Neural cell (in vitro differentiated cells): ENCODE measurements around the gene KCNQ5. TPM values are rescaled to one million over a fixed set of nuclear protein-coding genes. Genes with fewer than 3 reads are reported as not detected.
"Not testable (repeated sequence)": the region's sequence is repeated elsewhere in the genome, so short reads cannot be mapped to it uniquely, and the experiment has no call there.

Source experiments
- H2AFZ ChIP-seq: fragments of 200-600, 300-800 bp; sonication (generic), shearing (Covaris generic); 2 replicates; pipeline ENCODE4 v1.6.0; 2014; ENCODE audit warnings: low read depth, mild to moderate bottlenecking, antibody characterized with exemption, low read length, moderate library complexity
- H3F3A ChIP-seq: fragments of 200-600 bp; shearing (Covaris generic); 2 replicates; pipeline ENCODE4 v1.6.1; 2016; ENCODE audit warnings: mild to moderate bottlenecking, moderate library complexity, mixed read lengths, antibody characterized with exemption, low read length; ENCODE audit not compliant: insufficient read depth, poor library complexity, severe bottlenecking
- H3K27ac ChIP-seq: fragments of 200-600, 300-800 bp; sonication (generic), shearing (Covaris generic); 2 replicates; pipeline ENCODE4 v1.5.1; 2014; ENCODE audit warnings: mild to moderate bottlenecking, low read length, moderate library complexity
- H3K27me3 ChIP-seq: fragments of 300-800, 200-600 bp; sonication (generic), shearing (Covaris generic); 2 replicates; pipeline ENCODE4 v1.6.0; 2014; ENCODE audit warnings: mild to moderate bottlenecking, low read depth, low read length, moderate library complexity; ENCODE audit not compliant: insufficient read depth
- H3K36me3 ChIP-seq: fragments of 300-800, 200-600 bp; sonication (generic), shearing (Covaris generic); 2 replicates; pipeline ENCODE4 v1.5.1; 2014; ENCODE audit warnings: mild to moderate bottlenecking, antibody characterized with exemption, low read length, moderate library complexity; ENCODE audit not compliant: insufficient read depth
- H3K4me2 ChIP-seq: fragments of 300-800, 200-600 bp; sonication (generic), shearing (Covaris generic); 2 replicates; pipeline ENCODE4 v1.6.0; 2014; ENCODE audit warnings: mild to moderate bottlenecking, low read length
- H3K4me3 ChIP-seq: fragments of 300-800, 200-600 bp; sonication (generic), shearing (Covaris generic); 2 replicates; pipeline ENCODE4 v1.5.1; 2014; ENCODE audit warnings: mild to moderate bottlenecking, low read length, moderate library complexity
- H3K79me2 ChIP-seq: fragments of 200-600 bp; shearing (Covaris generic); replicated peaks from 2 replicates; pipeline ENCODE4 v1.6.0; 2014; ENCODE audit warnings: mild to moderate bottlenecking, low read length, moderate library complexity; ENCODE audit not compliant: insufficient read depth
- H3K9ac ChIP-seq: fragments of 300-800, 200-600 bp; sonication (generic), shearing (Covaris generic); 2 replicates; pipeline ENCODE4 v1.6.1; 2016; ENCODE audit warnings: mild to moderate bottlenecking, low read length, mixed read lengths
- H3K9me2 ChIP-seq: fragments of 200-600 bp; shearing (Covaris generic); 2 replicates; pipeline ENCODE4 v1.6.1; 2016; ENCODE audit warnings: mild to moderate bottlenecking, low read length, mixed read lengths; ENCODE audit not compliant: insufficient read depth
- H3K9me3 ChIP-seq: fragments of 200-600, 300-800 bp; sonication (generic), shearing (Covaris generic); 2 replicates; pipeline ENCODE4 v1.6.1; 2016; ENCODE audit warnings: mild to moderate bottlenecking, mixed run types, low read length, moderate library complexity, mixed read lengths
- H4K20me1 ChIP-seq: fragments of 200-600 bp; shearing (Covaris generic); 2 replicates; pipeline ENCODE4 v1.6.1; 2016; ENCODE audit warnings: mild to moderate bottlenecking, mixed run types; ENCODE audit not compliant: insufficient read depth
- EP300 ChIP-seq: fragments of 450-650 bp; conservative IDR thresholded peaks from 2 replicates; pipeline ENCODE4 v1.6.1; 2014; ENCODE audit warnings: antibody characterized with exemption, mild to moderate bottlenecking, moderate library complexity; ENCODE audit not compliant: poor library complexity, severe bottlenecking
- EZH2 ChIP-seq: fragments of 200-600, 300-800 bp; shearing (Covaris generic), sonication (generic); IDR thresholded peaks from 2 replicates; pipeline ENCODE4 v1.6.1; 2014; ENCODE audit warnings: antibody characterized with exemption, low read length, borderline replicate concordance, mild to moderate bottlenecking; ENCODE audit not compliant: insufficient read depth, poor library complexity, severe bottlenecking
- MXI1 ChIP-seq: fragments of 450-650 bp; conservative IDR thresholded peaks from 2 replicates; pipeline ENCODE4 v1.6.1; 2014; ENCODE audit warnings: antibody characterized with exemption, mild to moderate bottlenecking; ENCODE audit not compliant: poor library complexity, severe bottlenecking
- POLR2AphosphoS5 ChIP-seq: IDR thresholded peaks from 2 replicates; pipeline ENCODE4 v1.6.1; 2012
- RAD21 ChIP-seq: fragments of 450-650 bp; conservative IDR thresholded peaks from 2 replicates; pipeline ENCODE4 v1.6.1; 2014; ENCODE audit warnings: antibody characterized with exemption, mild to moderate bottlenecking, moderate library complexity
- SMC3 ChIP-seq: fragments of 450-650 bp; conservative IDR thresholded peaks from 2 replicates; pipeline ENCODE4 v1.6.1; 2014; ENCODE audit warnings: antibody characterized with exemption, mild to moderate bottlenecking, moderate library complexity; ENCODE audit not compliant: poor library complexity
- TAF1 ChIP-seq: IDR thresholded peaks from 2 replicates; pipeline ENCODE4 v1.6.1; 2012; ENCODE audit warnings: low read depth
- polyA plus RNA-seq: library from polyadenylated mRNA; depleted of rRNA; stranded (reverse); fragments of >200 nt; gene quantifications from 2 replicates; pipeline ENCODE4 v1.2.3, GENCODE V29; 2014
- TF ChIP-seq, protein P1 (sequence below): IDR thresholded peaks from 2 replicates; pipeline ENCODE4 v1.6.1; 2012; ENCODE audit warnings: borderline replicate concordance
- TF ChIP-seq, protein P2 (sequence below): fragments of 450-650 bp; IDR thresholded peaks from 2 replicates; pipeline ENCODE4 v1.5.1; 2014; ENCODE audit warnings: antibody characterized with exemption, mild to moderate bottlenecking, moderate library complexity; ENCODE audit not compliant: poor library complexity, severe bottlenecking

Gene KCNQ5
- polyA plus RNA-seq, 1 donor from 2014 or later = 0.30 TPM

DNA sequence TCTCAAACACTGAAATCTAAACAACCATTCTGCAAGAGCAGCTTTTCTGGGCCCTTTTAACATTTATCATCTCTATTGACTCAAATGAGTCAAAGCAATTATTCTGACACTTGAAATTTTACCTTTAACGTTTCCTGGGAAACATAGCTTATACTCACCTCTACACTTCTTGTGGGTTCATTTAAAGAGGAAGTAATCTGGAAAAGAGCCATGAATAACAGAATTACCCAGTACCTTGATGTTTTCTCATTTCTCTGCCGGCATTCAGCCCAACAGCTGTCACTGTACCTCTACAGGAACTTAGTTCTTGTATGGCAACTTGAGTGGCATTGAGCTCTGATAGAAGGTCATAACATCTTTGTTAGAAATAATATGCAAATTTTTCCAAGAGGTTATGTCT is 272.2 kb downstream of the KCNQ5 start:
- Histone ChIP-seq H3K9me3 (no peaks in the 10 kb centered on the region), H3F3A (no peaks in the 10 kb centered on the region), H3K27ac (no peak overlapping the region), H2AFZ (no peak overlapping the region), H3K4me2 (no peak overlapping the region), H3K79me2 (no peaks in the 10 kb centered on the region), H3K9me2 (no peaks in the 10 kb centered on the region), H4K20me1 (no peaks in the 10 kb centered on the region), H3K4me3 (no peak overlapping the region), H3K27me3 (no peaks in the 10 kb centered on the region), H3K9ac (no peak overlapping the region), H3K36me3 (no peaks in the 10 kb centered on the region)
- TF ChIP-seq EP300 = no peak
- TF ChIP-seq, protein P1, sequence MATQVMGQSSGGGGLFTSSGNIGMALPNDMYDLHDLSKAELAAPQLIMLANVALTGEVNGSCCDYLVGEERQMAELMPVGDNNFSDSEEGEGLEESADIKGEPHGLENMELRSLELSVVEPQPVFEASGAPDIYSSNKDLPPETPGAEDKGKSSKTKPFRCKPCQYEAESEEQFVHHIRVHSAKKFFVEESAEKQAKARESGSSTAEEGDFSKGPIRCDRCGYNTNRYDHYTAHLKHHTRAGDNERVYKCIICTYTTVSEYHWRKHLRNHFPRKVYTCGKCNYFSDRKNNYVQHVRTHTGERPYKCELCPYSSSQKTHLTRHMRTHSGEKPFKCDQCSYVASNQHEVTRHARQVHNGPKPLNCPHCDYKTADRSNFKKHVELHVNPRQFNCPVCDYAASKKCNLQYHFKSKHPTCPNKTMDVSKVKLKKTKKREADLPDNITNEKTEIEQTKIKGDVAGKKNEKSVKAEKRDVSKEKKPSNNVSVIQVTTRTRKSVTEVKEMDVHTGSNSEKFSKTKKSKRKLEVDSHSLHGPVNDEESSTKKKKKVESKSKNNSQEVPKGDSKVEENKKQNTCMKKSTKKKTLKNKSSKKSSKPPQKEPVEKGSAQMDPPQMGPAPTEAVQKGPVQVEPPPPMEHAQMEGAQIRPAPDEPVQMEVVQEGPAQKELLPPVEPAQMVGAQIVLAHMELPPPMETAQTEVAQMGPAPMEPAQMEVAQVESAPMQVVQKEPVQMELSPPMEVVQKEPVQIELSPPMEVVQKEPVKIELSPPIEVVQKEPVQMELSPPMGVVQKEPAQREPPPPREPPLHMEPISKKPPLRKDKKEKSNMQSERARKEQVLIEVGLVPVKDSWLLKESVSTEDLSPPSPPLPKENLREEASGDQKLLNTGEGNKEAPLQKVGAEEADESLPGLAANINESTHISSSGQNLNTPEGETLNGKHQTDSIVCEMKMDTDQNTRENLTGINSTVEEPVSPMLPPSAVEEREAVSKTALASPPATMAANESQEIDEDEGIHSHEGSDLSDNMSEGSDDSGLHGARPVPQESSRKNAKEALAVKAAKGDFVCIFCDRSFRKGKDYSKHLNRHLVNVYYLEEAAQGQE = no peak
- no peak for TF ChIP-seq SMC3
- TF ChIP-seq, protein P2, sequence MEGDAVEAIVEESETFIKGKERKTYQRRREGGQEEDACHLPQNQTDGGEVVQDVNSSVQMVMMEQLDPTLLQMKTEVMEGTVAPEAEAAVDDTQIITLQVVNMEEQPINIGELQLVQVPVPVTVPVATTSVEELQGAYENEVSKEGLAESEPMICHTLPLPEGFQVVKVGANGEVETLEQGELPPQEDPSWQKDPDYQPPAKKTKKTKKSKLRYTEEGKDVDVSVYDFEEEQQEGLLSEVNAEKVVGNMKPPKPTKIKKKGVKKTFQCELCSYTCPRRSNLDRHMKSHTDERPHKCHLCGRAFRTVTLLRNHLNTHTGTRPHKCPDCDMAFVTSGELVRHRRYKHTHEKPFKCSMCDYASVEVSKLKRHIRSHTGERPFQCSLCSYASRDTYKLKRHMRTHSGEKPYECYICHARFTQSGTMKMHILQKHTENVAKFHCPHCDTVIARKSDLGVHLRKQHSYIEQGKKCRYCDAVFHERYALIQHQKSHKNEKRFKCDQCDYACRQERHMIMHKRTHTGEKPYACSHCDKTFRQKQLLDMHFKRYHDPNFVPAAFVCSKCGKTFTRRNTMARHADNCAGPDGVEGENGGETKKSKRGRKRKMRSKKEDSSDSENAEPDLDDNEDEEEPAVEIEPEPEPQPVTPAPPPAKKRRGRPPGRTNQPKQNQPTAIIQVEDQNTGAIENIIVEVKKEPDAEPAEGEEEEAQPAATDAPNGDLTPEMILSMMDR = no peak
- no peak for TF ChIP-seq TAF1
- no peak for TF ChIP-seq POLR2AphosphoS5
- no peak for TF ChIP-seq MXI1
- no peak for TF ChIP-seq RAD21
- TF ChIP-seq EZH2 = no peak

DNA sequence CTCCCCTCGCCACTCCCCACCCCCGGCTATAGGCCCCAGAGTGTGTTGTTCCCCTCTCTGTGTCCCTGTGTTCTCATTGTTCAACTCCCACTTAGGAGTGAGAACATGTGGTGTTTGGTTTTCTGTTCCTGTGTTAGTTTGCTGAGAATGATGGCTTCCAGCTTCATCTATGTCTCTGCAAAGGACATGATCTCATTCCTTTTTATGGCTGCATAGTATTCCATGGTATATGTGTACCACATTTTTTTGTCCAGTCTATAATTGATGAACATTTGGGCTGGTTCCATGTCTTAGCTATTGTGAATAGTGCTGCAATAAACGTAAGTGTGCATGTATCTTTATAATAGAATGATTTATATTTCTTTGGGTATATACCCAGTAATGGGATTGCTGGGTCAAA is 276.4 kb downstream of the KCNQ5 start:
- H3K79me2 ChIP-seq, H3F3A ChIP-seq, H4K20me1 ChIP-seq, H3K27ac ChIP-seq, H3K36me3 ChIP-seq, H3K4me3 ChIP-seq, H3K27me3 ChIP-seq, H3K9me2 ChIP-seq, H3K4me2 ChIP-seq, H3K9me3 ChIP-seq, H3K9ac ChIP-seq, H2AFZ ChIP-seq: not testable (repeated sequence)
